Gastrocnemius medialis (tissue), 4 donors: Measurements from ENCODE around the gene VSIR. TPM values are rescaled to one million over a fixed set of nuclear protein-coding genes. Genes with fewer than 3 reads are reported as not detected.
A peak's percentile ranks its signal among the peaks of the same experiment; 100 is the strongest.

Source experiments
- ATAC-seq, 2 donors: fragments of 150-250 bp; one replicate each; pipeline ENCODE4 v1.9.1; 2016
- DNase-seq, 2 donors: peaks; one replicate each; pipeline ENCODE4 v3.0.0-alpha.2; 2019
- H3K27ac ChIP-seq, 4 donors: fragments of 200-600 bp; sonication (generic); 1 replicate in 1 of 4; 2 replicates in 3 of 4; pipeline ENCODE4 v1.5.1; 2016 to 2018; ENCODE audit warnings: mild to moderate bottlenecking in 2 of 4, moderate library complexity in 1 of 4
- H3K27me3 ChIP-seq, 3 donors: fragments of 200-600 bp; sonication (generic) in 2 of 3; 1 replicate in 1 of 3; 2 replicates in 2 of 3; pipeline versions ENCODE4 v1.5.1 to v1.6.0; 2016 to 2019; ENCODE audit warnings: mild to moderate bottlenecking in 1 of 3, moderate library complexity in 1 of 3
- H3K36me3 ChIP-seq, 2 donors: fragments of 200-600 bp; sonication (generic) in 1 of 2; one replicate each; pipeline ENCODE4 v1.5.1; 2017 to 2018
- H3K4me1 ChIP-seq, 2 donors: fragments of 200-600 bp; sonication (generic) in 1 of 2; one replicate each; pipeline ENCODE4 v1.5.1; 2016 to 2017; ENCODE audit warnings: mild to moderate bottlenecking in 2 of 2
- H3K4me3 ChIP-seq, 4 donors: fragments of 200-600 bp; sonication (generic) in 3 of 4; 1 replicate in 1 of 4; 2 replicates in 3 of 4; pipeline ENCODE4 v1.5.1; 2016 to 2019; ENCODE audit warnings: mild to moderate bottlenecking in 2 of 4
- H3K9me3 ChIP-seq, 3 donors: fragments of 200-600 bp; sonication (generic) in 2 of 3; 1 replicate in 1 of 3; 2 replicates in 2 of 3; pipeline ENCODE4 v1.5.1; 2016 to 2019
- POLR2A ChIP-seq, 2 donors: fragments of 450-650 bp; IDR thresholded peaks; one replicate each; pipeline ENCODE4 v1.6.1; 2017; ENCODE audit warnings: antibody characterized with exemption in 2 of 2, mild to moderate bottlenecking in 2 of 2, moderate library complexity in 2 of 2
- in situ Hi-C, 4 donors: fragments of 200-750 bp; cut with MboI; loops; one replicate each; pipeline versions ENCODE4 v1.15.0 to v1.8.0; 2017; ENCODE audit warnings: low sequenced_read_pairs in 4 of 4
- intact Hi-C: fragments of 100-400 bp; cut with DNase I; formaldehyde crosslinking; loops from one replicate; pipeline ENCODE4 v1.15.1; 2023; ENCODE audit warnings: low total_unique reads
- total RNA-seq, 4 donors: library from RNA; depleted of rRNA; stranded (reverse); fragments of >200 nt; gene quantifications; one replicate each; pipeline versions ENCODE4 v1.1.0 to v1.2.3, GENCODE V29; 2016
- TF ChIP-seq, protein P1 (sequence below), 5 experiments: fragments of 450-650 bp in 3 of 5; fragments of 200-600 bp in 2 of 5; sonication (generic) in 2 of 5; IDR thresholded peaks in 4 of 5; conservative IDR thresholded peaks in 1 of 5; 1 replicate in 4 of 5; 2 replicates in 1 of 5; pipeline ENCODE4 v1.5.1; 2016 to 2019; ENCODE audit warnings: antibody characterized with exemption in 5 of 5, mild to moderate bottlenecking in 3 of 5, moderate library complexity in 3 of 5

VSIR gene
- total RNA-seq, 4 donors from 2014 or later = 7.9 to 20.7 (median 16.9) TPM

DNA sequence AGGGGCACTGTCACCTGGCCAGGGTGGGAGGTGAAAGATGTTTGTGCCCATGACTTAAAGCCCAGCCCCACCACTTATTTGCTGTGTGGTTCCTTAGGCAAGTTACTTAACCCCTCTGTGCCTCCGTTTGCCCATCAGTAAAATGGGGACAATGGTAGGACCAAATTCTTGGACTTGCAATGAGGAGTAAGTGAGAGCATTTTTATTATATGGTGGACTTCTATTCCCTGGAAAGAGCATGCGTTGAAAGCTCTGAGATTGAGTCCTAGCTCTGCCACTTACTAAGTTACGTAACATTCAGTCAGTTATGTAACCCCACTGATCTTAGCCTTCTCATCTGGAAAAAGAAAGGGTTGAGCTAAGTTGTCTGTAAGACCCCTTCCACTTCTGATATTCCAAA lies 18.8 kb downstream of the VSIR start:
- in situ Hi-C loops (no loop called here), intact Hi-C loops (no loop called here)
- no peaks in the 10 kb centered on the region for H3K36me3 ChIP-seq
- H3K4me1 ChIP-seq = peaks cover 43 to 55% of the 10 kb centered on the region in 2 donors
- no peaks in the 10 kb centered on the region for H3K9me3 ChIP-seq
- ATAC-seq (no peak), DNase-seq (no peak)
- H3K4me3 ChIP-seq = no peak overlapping the region
- peak overlapping the region in 2 of 4 donors; percentile 21 to 41 for H3K27ac ChIP-seq
- H3K27me3 ChIP-seq = no peaks in the 10 kb centered on the region
- TF ChIP-seq POLR2A (IDR thresholded peaks at IDR 0.05) = no peak
- TF ChIP-seq, protein P1, sequence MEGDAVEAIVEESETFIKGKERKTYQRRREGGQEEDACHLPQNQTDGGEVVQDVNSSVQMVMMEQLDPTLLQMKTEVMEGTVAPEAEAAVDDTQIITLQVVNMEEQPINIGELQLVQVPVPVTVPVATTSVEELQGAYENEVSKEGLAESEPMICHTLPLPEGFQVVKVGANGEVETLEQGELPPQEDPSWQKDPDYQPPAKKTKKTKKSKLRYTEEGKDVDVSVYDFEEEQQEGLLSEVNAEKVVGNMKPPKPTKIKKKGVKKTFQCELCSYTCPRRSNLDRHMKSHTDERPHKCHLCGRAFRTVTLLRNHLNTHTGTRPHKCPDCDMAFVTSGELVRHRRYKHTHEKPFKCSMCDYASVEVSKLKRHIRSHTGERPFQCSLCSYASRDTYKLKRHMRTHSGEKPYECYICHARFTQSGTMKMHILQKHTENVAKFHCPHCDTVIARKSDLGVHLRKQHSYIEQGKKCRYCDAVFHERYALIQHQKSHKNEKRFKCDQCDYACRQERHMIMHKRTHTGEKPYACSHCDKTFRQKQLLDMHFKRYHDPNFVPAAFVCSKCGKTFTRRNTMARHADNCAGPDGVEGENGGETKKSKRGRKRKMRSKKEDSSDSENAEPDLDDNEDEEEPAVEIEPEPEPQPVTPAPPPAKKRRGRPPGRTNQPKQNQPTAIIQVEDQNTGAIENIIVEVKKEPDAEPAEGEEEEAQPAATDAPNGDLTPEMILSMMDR (IDR thresholded peaks at IDR 0.05 in 4 of 5, conservative IDR thresholded peaks at IDR 0.05 in 1 of 5) = no peak

GRCh38 chr10:71753960-71754505 lies 19.3 kb downstream of the VSIR start:
- peak overlapping the region in 3 of 4 donors; percentile 9 to 41 (median 21) for H3K27ac ChIP-seq
- TF ChIP-seq POLR2A (IDR thresholded peaks at IDR 0.05) = no peak
- TF ChIP-seq, protein P1 (IDR thresholded peaks at IDR 0.05 in 4 of 5, conservative IDR thresholded peaks at IDR 0.05 in 1 of 5) = no peak
- no peak for ATAC-seq

DNA sequence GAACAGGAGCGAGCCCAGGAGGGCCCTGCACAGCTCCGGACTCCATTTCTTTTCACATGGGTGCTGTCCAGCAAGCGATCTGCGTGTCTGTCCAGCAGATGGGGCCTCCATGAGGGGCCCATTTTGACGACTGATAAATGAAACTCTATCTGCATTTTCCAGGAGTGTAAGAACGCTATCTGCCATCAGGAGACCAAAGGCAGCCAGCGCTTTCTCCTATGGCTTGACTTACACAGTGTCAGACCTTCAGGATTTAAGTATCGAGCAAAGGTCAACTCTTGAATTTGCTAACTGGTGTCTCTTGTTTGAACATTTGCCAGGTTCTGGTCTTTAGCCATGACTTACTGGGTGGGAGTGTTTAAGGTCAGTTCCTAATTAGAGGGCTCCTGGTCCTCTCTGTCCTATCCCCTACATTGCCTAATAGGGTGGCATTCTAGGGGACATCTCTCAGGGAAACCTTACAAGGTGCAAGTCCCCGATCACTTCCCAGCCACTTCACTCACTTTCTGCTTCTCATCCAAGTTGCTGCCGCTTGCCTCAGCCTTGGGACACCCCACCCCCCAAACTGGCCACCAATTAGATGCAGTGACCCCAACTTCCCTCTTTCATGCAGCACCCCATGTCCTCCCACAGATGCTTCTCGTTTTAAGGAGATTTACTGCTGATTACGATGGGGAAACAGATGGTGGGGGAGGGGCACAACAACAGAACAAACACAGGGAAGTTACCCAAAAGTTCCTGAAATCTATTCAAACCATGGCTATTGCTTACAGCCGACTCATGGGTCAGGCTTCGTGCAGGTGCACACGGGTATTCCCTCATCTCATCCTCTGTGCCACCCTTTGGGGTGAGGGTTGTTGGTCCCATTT lies 20.0 kb downstream of the VSIR start:
- H3K4me3 ChIP-seq = no peak overlapping the region
- peak in 1 of 2 donors; percentile 61 for DNase-seq
- H3K27me3 ChIP-seq = no peaks in the 10 kb centered on the region
- no peaks in the 10 kb centered on the region for H3K36me3 ChIP-seq
- no peaks in the 10 kb centered on the region for H3K9me3 ChIP-seq
- ATAC-seq = no peak
- peaks cover 55 to 67% of the 10 kb centered on the region in 2 donors for H3K4me1 ChIP-seq
- in situ Hi-C loops (no loop called here), intact Hi-C loops (no loop called here)
- TF ChIP-seq, protein P1 (IDR thresholded peaks at IDR 0.05 in 4 of 5, conservative IDR thresholded peaks at IDR 0.05 in 1 of 5) = no peak
- TF ChIP-seq POLR2A (IDR thresholded peaks at IDR 0.05) = no peak
- peak overlapping the region in 3 of 4 donors; percentile 2 to 41 (median 27) for H3K27ac ChIP-seq

More at GRCh38 chr10:71753960-71754505, 19.3 kb downstream of the VSIR start:
- H3K4me1 ChIP-seq = peaks cover 48 to 60% of the 10 kb centered on the region in 2 donors
- H3K36me3 ChIP-seq = no peaks in the 10 kb centered on the region
- in situ Hi-C loops = no loop called here
- no peaks in the 10 kb centered on the region for H3K27me3 ChIP-seq
- no peaks in the 10 kb centered on the region for H3K9me3 ChIP-seq
- no peak overlapping the region for H3K4me3 ChIP-seq
- intact Hi-C loops = no loop called here
- DNase-seq = no peak

DNA sequence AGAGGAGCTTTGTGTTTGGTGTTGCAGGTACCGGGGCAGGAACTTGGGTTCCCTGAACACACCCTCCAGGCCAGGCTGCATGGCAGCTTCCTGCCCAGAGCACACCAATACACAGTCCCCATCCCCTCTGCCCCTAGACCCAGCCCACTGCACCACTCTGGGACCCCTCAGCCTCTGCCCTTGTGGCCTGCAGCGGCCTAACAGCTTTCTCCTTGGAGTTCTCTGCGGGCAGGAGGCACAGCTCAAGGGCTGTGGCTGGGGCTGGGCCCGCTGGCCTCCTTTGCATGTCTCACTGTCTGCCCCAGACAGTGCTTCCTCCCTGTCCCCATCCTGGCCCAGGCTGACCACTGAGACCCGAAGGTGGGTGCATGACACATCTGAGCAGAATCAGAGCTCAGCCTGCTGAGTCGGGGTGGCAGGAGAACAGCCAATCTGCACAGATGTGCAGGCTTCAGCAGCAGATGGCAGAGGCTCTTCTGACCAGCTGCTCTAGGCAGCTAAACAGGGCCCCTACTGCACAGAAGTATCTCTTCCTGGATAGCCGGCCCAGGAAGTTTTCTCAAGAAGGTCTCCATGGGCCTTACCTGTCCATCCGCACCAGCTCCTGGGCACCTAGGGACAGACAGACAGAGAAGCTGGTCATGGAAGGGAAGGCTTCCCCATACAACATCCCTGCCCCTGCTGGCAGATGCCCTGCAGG lies 20.8 kb downstream of the VSIR start:
- intact Hi-C loops = no loop called here

More for the DNA sequence above, 20.8 kb downstream of the VSIR start:
- no peaks in the 10 kb centered on the region for H3K27me3 ChIP-seq
- H3K4me3 ChIP-seq = no peak overlapping the region
- DNase-seq (no peak), ATAC-seq (no peak)
- H3K4me1 ChIP-seq = peaks cover 57 to 66% of the 10 kb centered on the region in 2 donors
- in situ Hi-C loops = no loop called here
- H3K9me3 ChIP-seq = no peaks in the 10 kb centered on the region
- TF ChIP-seq POLR2A (IDR thresholded peaks at IDR 0.05) = no peak
- TF ChIP-seq, protein P1 (IDR thresholded peaks at IDR 0.05 in 4 of 5, conservative IDR thresholded peaks at IDR 0.05 in 1 of 5) = no peak
- H3K36me3 ChIP-seq = no peaks in the 10 kb centered on the region
- peak overlapping the region in 3 of 4 donors; percentile 2 to 27 (median 8) for H3K27ac ChIP-seq
